ENCODE measurements around the gene TNS1.

TNS1 gene

GRCh38 chr2:217899231-217900009 lies 103.4 kb downstream of the TNS1 start:
- DNase-seq (ENCODE audit: low spot score), result peak; percentile 82

GRCh38 chr2:217897816-217898806 lies 104.7 kb downstream of the TNS1 start:
- DNase-seq (ENCODE audit: low spot score), result no peak

- DNase-seq (ENCODE audit: low spot score), result no peak
Observed at GRCh38 chr2:217897091-217897715, 105.6 kb downstream of the TNS1 start.

GRCh38 chr2:217895070-217895635 lies 107.6 kb downstream of the TNS1 start:
- DNase-seq (ENCODE audit: low spot score), result no peak

- no peak for DNase-seq (ENCODE audit: low spot score)
Observed at GRCh38 chr2:217893440-217893839, 109.4 kb downstream of the TNS1 start.

GRCh38 chr2:217892560-217892959 lies 110.2 kb downstream of the TNS1 start:
- no peak for DNase-seq (ENCODE audit: low spot score)

GRCh38 chr2:217890445-217890844 lies 112.3 kb downstream of the TNS1 start:
- no peak for DNase-seq (ENCODE audit: low spot score)

GRCh38 chr2:217889656-217890055 lies 113.1 kb downstream of the TNS1 start:
- no peak for DNase-seq (ENCODE audit: low spot score)

GRCh38 chr2:217887841-217888701 lies 114.7 kb downstream of the TNS1 start:
- no peak for DNase-seq (ENCODE audit: low spot score)

GRCh38 chr2:217886720-217887309 lies 116.0 kb downstream of the TNS1 start:
- DNase-seq (ENCODE audit: low spot score), result peak; percentile 84

- DNase-seq (ENCODE audit: low spot score), result no peak
Observed at GRCh38 chr2:217886091-217886490, 116.7 kb downstream of the TNS1 start.

GRCh38 chr2:217884985-217885384 lies 117.8 kb downstream of the TNS1 start:
- DNase-seq (ENCODE audit: low spot score), result no peak

- no peak for DNase-seq (ENCODE audit: low spot score)
Observed at GRCh38 chr2:217880891-217881290, 121.9 kb downstream of the TNS1 start.

GRCh38 chr2:217880287-217880889 lies 122.4 kb downstream of the TNS1 start:
- no peak for DNase-seq (ENCODE audit: low spot score)

- no peak for DNase-seq (ENCODE audit: low spot score)
Observed at GRCh38 chr2:217878915-217879590, 123.7 kb downstream of the TNS1 start.

- DNase-seq (ENCODE audit: low spot score), result no peak
Observed at GRCh38 chr2:217877866-217878265, 124.9 kb downstream of the TNS1 start.

- no peak for DNase-seq (ENCODE audit: low spot score)
Observed at GRCh38 chr2:217876253-217876570, 126.6 kb downstream of the TNS1 start.

- DNase-seq (ENCODE audit: low spot score), result no peak
Observed at GRCh38 chr2:217875556-217876252, 127.1 kb downstream of the TNS1 start.

GRCh38 chr2:217875138-217875537 lies 127.7 kb downstream of the TNS1 start:
- DNase-seq (ENCODE audit: low spot score), result no peak

Data from ecto neural progenitor cell (in vitro differentiated cells).